Measurements from ENCODE around the gene SH3YL1. TPM values are rescaled to one million over a fixed set of nuclear protein-coding genes. Genes with fewer than 3 reads are reported as not detected.
"Not testable (repeated sequence)": the region's sequence is repeated elsewhere in the genome, so short reads cannot be mapped to it uniquely, and the experiment has no call there.

The SH3YL1 gene
- total RNA-seq, 1 donor from 2014 or later, result 25.1 TPM

GRCh38 chr2:175880-176820 lies 87.7 kb downstream of the SH3YL1 start:
- Histone ChIP-seq H3K27ac (ENCODE audit: low read depth, low read length) (no peak overlapping the region), H3K4me1 (ENCODE audit: control insufficient read depth in 3 of 3, insufficient read depth in 3 of 3, low read length in 3 of 3) (no peaks in the 10 kb centered on the region), H3K27me3 (ENCODE audit: control insufficient read depth in 3 of 3, insufficient read depth in 3 of 3, low read length in 3 of 3) (peaks cover 3 to 4% (median 4%) of the 10 kb centered on the region in 3 donors), H3K9ac (ENCODE audit: low read depth in 1 of 3, low read length in 3 of 3) (no peak overlapping the region), H3K4me3 (ENCODE audit: low read length in 3 of 3) (no peak overlapping the region), H3K9me3 (ENCODE audit: control insufficient read depth in 3 of 3, low read length in 3 of 3) (no peaks in the 10 kb centered on the region), H3K36me3 (ENCODE audit: control insufficient read depth in 3 of 3, insufficient read depth in 3 of 3, low read length in 3 of 3) (no peaks in the 10 kb centered on the region)

GRCh38 chr2:175161-175786 lies 88.6 kb downstream of the SH3YL1 start:
- Histone ChIP-seq H3K4me1 (ENCODE audit: control insufficient read depth in 3 of 3, insufficient read depth in 3 of 3, low read length in 3 of 3) (no peaks in the 10 kb centered on the region), H3K4me3 (ENCODE audit: low read length in 3 of 3) (no peak overlapping the region), H3K27me3 (ENCODE audit: control insufficient read depth in 3 of 3, insufficient read depth in 3 of 3, low read length in 3 of 3) (peaks cover 3 to 4% (median 4%) of the 10 kb centered on the region in 3 donors), H3K9me3 (ENCODE audit: control insufficient read depth in 3 of 3, low read length in 3 of 3) (no peaks in the 10 kb centered on the region), H3K27ac (ENCODE audit: low read depth, low read length) (no peak overlapping the region), H3K36me3 (ENCODE audit: control insufficient read depth in 3 of 3, insufficient read depth in 3 of 3, low read length in 3 of 3) (no peaks in the 10 kb centered on the region), H3K9ac (ENCODE audit: low read depth in 1 of 3, low read length in 3 of 3) (no peak overlapping the region)

- H3K36me3 ChIP-seq (ENCODE audit: control insufficient read depth in 3 of 3, insufficient read depth in 3 of 3, low read length in 3 of 3); H3K4me3 ChIP-seq (ENCODE audit: low read length in 3 of 3); H3K9me3 ChIP-seq (ENCODE audit: control insufficient read depth in 3 of 3, low read length in 3 of 3); H3K9ac ChIP-seq (ENCODE audit: low read depth in 1 of 3, low read length in 3 of 3); H3K4me1 ChIP-seq (ENCODE audit: control insufficient read depth in 3 of 3, insufficient read depth in 3 of 3, low read length in 3 of 3); H3K27me3 ChIP-seq (ENCODE audit: control insufficient read depth in 3 of 3, insufficient read depth in 3 of 3, low read length in 3 of 3); H3K27ac ChIP-seq (ENCODE audit: low read depth, low read length): not testable (repeated sequence)
These were observed 91.7 kb downstream of the SH3YL1 start for GRCh38 chr2:172120-172519.

- H3K27ac ChIP-seq (ENCODE audit: low read depth, low read length), result no peak overlapping the region
- no peak overlapping the region for H3K4me3 ChIP-seq (ENCODE audit: low read length in 3 of 3)
- no peaks in the 10 kb centered on the region for H3K9me3 ChIP-seq (ENCODE audit: control insufficient read depth in 3 of 3, low read length in 3 of 3)
- H3K27me3 ChIP-seq (ENCODE audit: control insufficient read depth in 3 of 3, insufficient read depth in 3 of 3, low read length in 3 of 3), result no peaks in the 10 kb centered on the region
- H3K9ac ChIP-seq (ENCODE audit: low read depth in 1 of 3, low read length in 3 of 3), result no peak overlapping the region
- H3K4me1 ChIP-seq (ENCODE audit: control insufficient read depth in 3 of 3, insufficient read depth in 3 of 3, low read length in 3 of 3), result no peaks in the 10 kb centered on the region
- H3K36me3 ChIP-seq (ENCODE audit: control insufficient read depth in 3 of 3, insufficient read depth in 3 of 3, low read length in 3 of 3), result no peaks in the 10 kb centered on the region
These were observed 94.1 kb downstream of the SH3YL1 start for GRCh38 chr2:169741-170140.

Other genes starting within 250 kb of the SH3YL1 start
- under 0.01 TPM for gene FAM110C, start 217.5 kb downstream of the SH3YL1 start, total RNA-seq
- gene ACP1, start 915 bp upstream of the SH3YL1 start, total RNA-seq, result 77.8 TPM
- not detected for gene ALKAL2, start 24.1 kb upstream of the SH3YL1 start, total RNA-seq